ENCODE measurements around the gene ITGBL1. TPM values are rescaled to one million over a fixed set of nuclear protein-coding genes. Genes with fewer than 3 reads are reported as not detected.

Gene ITGBL1
- total RNA-seq, 1 experiment from 2014 or later = 0.22 TPM

DNA sequence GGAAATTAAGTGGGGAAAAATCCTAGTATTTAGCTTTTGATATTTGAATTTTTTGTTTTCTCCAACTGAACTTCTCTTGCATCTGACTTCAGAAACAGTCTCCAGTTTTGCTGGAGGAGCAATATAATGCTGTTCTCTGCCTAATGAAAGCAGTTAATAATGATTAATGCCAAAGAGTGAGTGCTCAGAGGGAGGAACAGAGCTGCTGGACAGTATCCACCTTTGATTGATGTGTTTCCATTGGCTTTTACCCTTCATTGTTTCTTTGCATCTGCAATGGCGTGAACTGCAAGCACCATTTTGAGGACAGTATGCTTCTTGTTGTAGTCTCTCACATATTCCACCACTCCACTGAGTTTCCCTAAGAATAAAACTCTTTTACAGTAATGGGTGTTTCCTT is 193.4 kb downstream of the ITGBL1 start (continued):
- TF ChIP-seq, protein P1, sequence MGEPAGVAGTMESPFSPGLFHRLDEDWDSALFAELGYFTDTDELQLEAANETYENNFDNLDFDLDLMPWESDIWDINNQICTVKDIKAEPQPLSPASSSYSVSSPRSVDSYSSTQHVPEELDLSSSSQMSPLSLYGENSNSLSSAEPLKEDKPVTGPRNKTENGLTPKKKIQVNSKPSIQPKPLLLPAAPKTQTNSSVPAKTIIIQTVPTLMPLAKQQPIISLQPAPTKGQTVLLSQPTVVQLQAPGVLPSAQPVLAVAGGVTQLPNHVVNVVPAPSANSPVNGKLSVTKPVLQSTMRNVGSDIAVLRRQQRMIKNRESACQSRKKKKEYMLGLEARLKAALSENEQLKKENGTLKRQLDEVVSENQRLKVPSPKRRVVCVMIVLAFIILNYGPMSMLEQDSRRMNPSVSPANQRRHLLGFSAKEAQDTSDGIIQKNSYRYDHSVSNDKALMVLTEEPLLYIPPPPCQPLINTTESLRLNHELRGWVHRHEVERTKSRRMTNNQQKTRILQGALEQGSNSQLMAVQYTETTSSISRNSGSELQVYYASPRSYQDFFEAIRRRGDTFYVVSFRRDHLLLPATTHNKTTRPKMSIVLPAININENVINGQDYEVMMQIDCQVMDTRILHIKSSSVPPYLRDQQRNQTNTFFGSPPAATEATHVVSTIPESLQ (CRISPR knock-in tag; IDR thresholded peaks at IDR 0.05) = no peak
- TF ChIP-seq ZBTB21 (CRISPR knock-in tag; IDR thresholded peaks at IDR 0.05; ENCODE audit: borderline replicate concordance) = no peak

- POLR2A ChIA-PET = interaction anchor here (0.7 kb wide), 1 partner anchor 255 kb away, joined by 3 read pairs; no protein-coding TSS in a partner anchor
- no peak overlapping the region for H3K4me3 Mint-ChIP-seq
- no peaks in the 10 kb centered on the region; the same call in 1 of the 2 replicates for H3K27me3 Mint-ChIP-seq (ENCODE audit: low read depth)
- TF ChIP-seq ZNF138 (CRISPR knock-in tag; conservative IDR thresholded peaks at IDR 0.05) (no peak), NR1H2 (CRISPR knock-in tag; IDR thresholded peaks at IDR 0.05) (no peak), ZNF512 (CRISPR knock-in tag; IDR thresholded peaks at IDR 0.05; ENCODE audit: borderline replicate concordance) (no peak), ELF4 (CRISPR knock-in tag; IDR thresholded peaks at IDR 0.05; ENCODE audit: low read depth) (no peak), NR2C2 (CRISPR knock-in tag; IDR thresholded peaks at IDR 0.05) (no peak)
- TF ChIP-seq, protein P2, sequence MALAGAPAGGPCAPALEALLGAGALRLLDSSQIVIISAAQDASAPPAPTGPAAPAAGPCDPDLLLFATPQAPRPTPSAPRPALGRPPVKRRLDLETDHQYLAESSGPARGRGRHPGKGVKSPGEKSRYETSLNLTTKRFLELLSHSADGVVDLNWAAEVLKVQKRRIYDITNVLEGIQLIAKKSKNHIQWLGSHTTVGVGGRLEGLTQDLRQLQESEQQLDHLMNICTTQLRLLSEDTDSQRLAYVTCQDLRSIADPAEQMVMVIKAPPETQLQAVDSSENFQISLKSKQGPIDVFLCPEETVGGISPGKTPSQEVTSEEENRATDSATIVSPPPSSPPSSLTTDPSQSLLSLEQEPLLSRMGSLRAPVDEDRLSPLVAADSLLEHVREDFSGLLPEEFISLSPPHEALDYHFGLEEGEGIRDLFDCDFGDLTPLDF (CRISPR knock-in tag; IDR thresholded peaks at IDR 0.05) = no peak
- TF ChIP-seq, protein P3, sequence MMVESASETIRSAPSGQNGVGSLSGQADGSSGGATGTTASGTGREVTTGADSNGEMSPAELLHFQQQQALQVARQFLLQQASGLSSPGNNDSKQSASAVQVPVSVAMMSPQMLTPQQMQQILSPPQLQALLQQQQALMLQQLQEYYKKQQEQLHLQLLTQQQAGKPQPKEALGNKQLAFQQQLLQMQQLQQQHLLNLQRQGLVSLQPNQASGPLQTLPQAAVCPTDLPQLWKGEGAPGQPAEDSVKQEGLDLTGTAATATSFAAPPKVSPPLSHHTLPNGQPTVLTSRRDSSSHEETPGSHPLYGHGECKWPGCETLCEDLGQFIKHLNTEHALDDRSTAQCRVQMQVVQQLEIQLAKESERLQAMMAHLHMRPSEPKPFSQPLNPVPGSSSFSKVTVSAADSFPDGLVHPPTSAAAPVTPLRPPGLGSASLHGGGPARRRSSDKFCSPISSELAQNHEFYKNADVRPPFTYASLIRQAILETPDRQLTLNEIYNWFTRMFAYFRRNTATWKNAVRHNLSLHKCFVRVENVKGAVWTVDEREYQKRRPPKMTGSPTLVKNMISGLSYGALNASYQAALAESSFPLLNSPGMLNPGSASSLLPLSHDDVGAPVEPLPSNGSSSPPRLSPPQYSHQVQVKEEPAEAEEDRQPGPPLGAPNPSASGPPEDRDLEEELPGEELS (CRISPR knock-in tag; IDR thresholded peaks at IDR 0.05) = no peak
- DNase-seq (ENCODE audit: low spot score) (no peak), ATAC-seq (no peak)
- no peaks in the 10 kb centered on the region for H3K36me3 Mint-ChIP-seq
- no peak overlapping the region for H3K27ac Mint-ChIP-seq
- CTCF ChIA-PET = no interaction called here
- H3K4me1 Mint-ChIP-seq = no peaks in the 10 kb centered on the region
- peaks cover 13% of the 10 kb centered on the region for H3K9me3 Mint-ChIP-seq
These were observed 195.3 kb downstream of the ITGBL1 start for GRCh38 chr13:101647760-101648159.

- CTCF ChIA-PET = no interaction called here
- no peaks in the 10 kb centered on the region for H3K4me1 Mint-ChIP-seq
- H3K27ac Mint-ChIP-seq = no peak overlapping the region
- TF ChIP-seq CREB1 (CRISPR knock-in tag; IDR thresholded peaks at IDR 0.05) (no peak), ZNF425 (CRISPR knock-in tag; conservative IDR thresholded peaks at IDR 0.05) (no peak), ZNF121 (CRISPR knock-in tag; IDR thresholded peaks at IDR 0.05) (no peak), MYBL2 (CRISPR knock-in tag; IDR thresholded peaks at IDR 0.05) (no peak), ZNF416 (CRISPR knock-in tag; IDR thresholded peaks at IDR 0.05) (no peak), NFE2L1 (CRISPR knock-in tag; IDR thresholded peaks at IDR 0.05) (no peak), CBFB (CRISPR knock-in tag; IDR thresholded peaks at IDR 0.05; ENCODE audit: low read depth) (no peak), JUN (CRISPR knock-in tag; IDR thresholded peaks at IDR 0.05) (no peak), RORB (CRISPR knock-in tag; IDR thresholded peaks at IDR 0.05) (no peak), NR3C1 (CRISPR knock-in tag; conservative IDR thresholded peaks at IDR 0.05; ENCODE audit: low read depth) (no peak)
- TF ChIP-seq, protein P4, sequence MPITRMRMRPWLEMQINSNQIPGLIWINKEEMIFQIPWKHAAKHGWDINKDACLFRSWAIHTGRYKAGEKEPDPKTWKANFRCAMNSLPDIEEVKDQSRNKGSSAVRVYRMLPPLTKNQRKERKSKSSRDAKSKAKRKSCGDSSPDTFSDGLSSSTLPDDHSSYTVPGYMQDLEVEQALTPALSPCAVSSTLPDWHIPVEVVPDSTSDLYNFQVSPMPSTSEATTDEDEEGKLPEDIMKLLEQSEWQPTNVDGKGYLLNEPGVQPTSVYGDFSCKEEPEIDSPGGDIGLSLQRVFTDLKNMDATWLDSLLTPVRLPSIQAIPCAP (CRISPR knock-in tag; IDR thresholded peaks at IDR 0.05) = no peak
- H3K4me3 Mint-ChIP-seq = no peak overlapping the region
- POLR2A ChIA-PET = no interaction called here
- no peaks in the 10 kb centered on the region for H3K36me3 Mint-ChIP-seq
- H3K27me3 Mint-ChIP-seq (ENCODE audit: low read depth) = no peaks in the 10 kb centered on the region
- peaks cover 17% of the 10 kb centered on the region for H3K9me3 Mint-ChIP-seq
- no peak for DNase-seq (ENCODE audit: low spot score)
- no peak for ATAC-seq
These were observed 196.5 kb downstream of the ITGBL1 start for GRCh38 chr13:101648766-101649487.
